Activated CD4-positive, alpha-beta T cell treated with anti-CD3 and anti-CD28 coated beads, Interleukin-2, amount 50 U/mL, for 16 hours (primary cell): ENCODE data around the gene CELF4.

Source experiments
- DNase-seq: peaks from one replicate; pipeline ENCODE4 v3.0.0-alpha.2; 2020

CELF4 gene

GRCh38 chr18:37565101-37565976 lies at the start of gene CELF4:
CELF4 (minus strand) TSS chr18:37565798.
- no peak for DNase-seq

GRCh38 chr18:37613253-37613565 lies 47.6 kb upstream of the CELF4 start:
- no peak for DNase-seq

GRCh38 chr18:37612524-37613252 lies 47.1 kb upstream of the CELF4 start:
- DNase-seq = no peak

- DNase-seq = no peak
Observed at GRCh38 chr18:37611614-37612279, 46.1 kb upstream of the CELF4 start.

- DNase-seq = no peak
Observed at GRCh38 chr18:37608876-37609275, 43.3 kb upstream of the CELF4 start.

- no peak for DNase-seq
Observed at GRCh38 chr18:37607281-37607680, 41.7 kb upstream of the CELF4 start.

- no peak for DNase-seq
Observed at GRCh38 chr18:37604032-37604431, 38.4 kb upstream of the CELF4 start.

- DNase-seq = no peak
Observed at GRCh38 chr18:37598966-37599896, 33.6 kb upstream of the CELF4 start.

GRCh38 chr18:37598396-37598795 lies 32.8 kb upstream of the CELF4 start:
- DNase-seq = no peak

- DNase-seq = no peak
Observed at GRCh38 chr18:37590346-37590745, 24.7 kb upstream of the CELF4 start.

- DNase-seq = no peak
Observed at GRCh38 chr18:37588289-37588688, 22.7 kb upstream of the CELF4 start.

- DNase-seq = no peak
Observed at GRCh38 chr18:37586656-37587225, 21.1 kb upstream of the CELF4 start.

GRCh38 chr18:37584952-37585695 lies 19.5 kb upstream of the CELF4 start:
- DNase-seq = no peak

GRCh38 chr18:37584217-37584616 lies 18.6 kb upstream of the CELF4 start:
- no peak for DNase-seq

- DNase-seq = no peak
Observed at GRCh38 chr18:37582261-37582660, 16.7 kb upstream of the CELF4 start.

GRCh38 chr18:37578886-37579513 lies 13.4 kb upstream of the CELF4 start:
- DNase-seq = peak; percentile 23

GRCh38 chr18:37578182-37578678 lies 12.6 kb upstream of the CELF4 start:
- DNase-seq = no peak

GRCh38 chr18:37577051-37577611 lies 11.5 kb upstream of the CELF4 start:
- DNase-seq = no peak

GRCh38 chr18:37575646-37576045 lies 10.0 kb upstream of the CELF4 start:
- DNase-seq = no peak

- no peak for DNase-seq
Observed at GRCh38 chr18:37574113-37574512, 8.5 kb upstream of the CELF4 start.

GRCh38 chr18:37572736-37573135 lies 7.1 kb upstream of the CELF4 start:
- no peak for DNase-seq
